Neural cell (in vitro differentiated cells): Measurements from ENCODE around the gene L1CAM.

ENCODE experiments used
- EZH2 ChIP-seq: fragments of 200-600, 300-800 bp; shearing (Covaris generic), sonication (generic); IDR thresholded peaks from 2 replicates; pipeline ENCODE4 v1.6.1; 2014; ENCODE audit warnings: antibody characterized with exemption, low read length, borderline replicate concordance, mild to moderate bottlenecking; ENCODE audit not compliant: insufficient read depth, poor library complexity, severe bottlenecking
- MXI1 ChIP-seq: fragments of 450-650 bp; conservative IDR thresholded peaks from 2 replicates; pipeline ENCODE4 v1.6.1; 2014; ENCODE audit warnings: antibody characterized with exemption, mild to moderate bottlenecking; ENCODE audit not compliant: poor library complexity, severe bottlenecking
- TF ChIP-seq, protein P1 (sequence below): fragments of 450-650 bp; IDR thresholded peaks from 2 replicates; pipeline ENCODE4 v1.5.1; 2014; ENCODE audit warnings: antibody characterized with exemption, mild to moderate bottlenecking, moderate library complexity; ENCODE audit not compliant: poor library complexity, severe bottlenecking

DNA sequence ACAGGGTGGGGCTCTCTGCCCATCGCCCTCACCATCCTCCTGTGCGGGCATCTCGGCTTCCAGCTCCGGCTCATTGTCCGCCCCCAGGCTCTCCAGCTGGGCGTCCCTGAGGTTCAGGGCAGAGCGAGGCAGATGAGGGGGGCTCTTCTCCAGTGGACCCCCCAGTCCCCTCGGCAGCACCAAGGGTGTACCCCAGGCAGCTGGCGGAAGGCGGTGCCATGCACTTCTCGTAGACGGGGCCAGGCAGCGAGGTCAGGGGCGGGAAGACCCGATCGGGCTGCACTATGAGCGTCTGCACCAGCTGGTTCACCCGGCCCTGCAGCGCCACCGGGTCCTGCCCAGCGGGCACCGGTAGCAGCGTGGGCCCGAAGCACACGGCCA is 24.0 kb upstream of the L1CAM start:
- TF ChIP-seq, protein P1, sequence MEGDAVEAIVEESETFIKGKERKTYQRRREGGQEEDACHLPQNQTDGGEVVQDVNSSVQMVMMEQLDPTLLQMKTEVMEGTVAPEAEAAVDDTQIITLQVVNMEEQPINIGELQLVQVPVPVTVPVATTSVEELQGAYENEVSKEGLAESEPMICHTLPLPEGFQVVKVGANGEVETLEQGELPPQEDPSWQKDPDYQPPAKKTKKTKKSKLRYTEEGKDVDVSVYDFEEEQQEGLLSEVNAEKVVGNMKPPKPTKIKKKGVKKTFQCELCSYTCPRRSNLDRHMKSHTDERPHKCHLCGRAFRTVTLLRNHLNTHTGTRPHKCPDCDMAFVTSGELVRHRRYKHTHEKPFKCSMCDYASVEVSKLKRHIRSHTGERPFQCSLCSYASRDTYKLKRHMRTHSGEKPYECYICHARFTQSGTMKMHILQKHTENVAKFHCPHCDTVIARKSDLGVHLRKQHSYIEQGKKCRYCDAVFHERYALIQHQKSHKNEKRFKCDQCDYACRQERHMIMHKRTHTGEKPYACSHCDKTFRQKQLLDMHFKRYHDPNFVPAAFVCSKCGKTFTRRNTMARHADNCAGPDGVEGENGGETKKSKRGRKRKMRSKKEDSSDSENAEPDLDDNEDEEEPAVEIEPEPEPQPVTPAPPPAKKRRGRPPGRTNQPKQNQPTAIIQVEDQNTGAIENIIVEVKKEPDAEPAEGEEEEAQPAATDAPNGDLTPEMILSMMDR, result no peak
- TF ChIP-seq MXI1 (no peak), EZH2 (no peak)
